ENCODE data around the gene THSD7B.
"Not testable (repeated sequence)": the region's sequence is repeated elsewhere in the genome, so short reads cannot be mapped to it uniquely, and the experiment has no call there.

The THSD7B gene

GRCh38 chr2:137638932-137639331 is 873.6 kb downstream of the THSD7B start:
- no peak for DNase-seq

GRCh38 chr2:137644731-137645130 is 879.4 kb downstream of the THSD7B start:
- no peak for DNase-seq

- DNase-seq, result no peak
Observed at GRCh38 chr2:137654046-137654445, 888.7 kb downstream of the THSD7B start.

GRCh38 chr2:137655814-137656213 is 890.5 kb downstream of the THSD7B start:
- no peak for DNase-seq

GRCh38 chr2:137658433-137658832 is 893.1 kb downstream of the THSD7B start:
- DNase-seq, result no peak

- DNase-seq, result no peak
Observed at GRCh38 chr2:137659616-137660015, 894.3 kb downstream of the THSD7B start.

- DNase-seq, result no peak
Observed at GRCh38 chr2:137670111-137670510, 904.8 kb downstream of the THSD7B start.

GRCh38 chr2:137672989-137673552 is 907.7 kb downstream of the THSD7B start:
- no peak for DNase-seq

- no peak for DNase-seq
Observed at GRCh38 chr2:137674991-137675390, 909.6 kb downstream of the THSD7B start.

- no peak for DNase-seq
Observed at GRCh38 chr2:137675584-137676327, 910.4 kb downstream of the THSD7B start.

GRCh38 chr2:137676346-137676745 is 911.0 kb downstream of the THSD7B start:
- no peak for DNase-seq

GRCh38 chr2:137677466-137677865 is 912.1 kb downstream of the THSD7B start:
- no peak for DNase-seq

- DNase-seq, result no peak
Observed at GRCh38 chr2:137689549-137689948, 924.2 kb downstream of the THSD7B start.

- no peak for DNase-seq
Observed at GRCh38 chr2:137693534-137693933, 928.2 kb downstream of the THSD7B start.

- DNase-seq, result no peak
Observed at GRCh38 chr2:137696916-137697315, 931.6 kb downstream of the THSD7B start.

- DNase-seq, result not testable (repeated sequence)
Observed at GRCh38 chr2:137700250-137700649, 934.9 kb downstream of the THSD7B start.

GRCh38 chr2:137700681-137701080 is 935.3 kb downstream of the THSD7B start:
- no peak for DNase-seq

- no peak for DNase-seq
Observed at GRCh38 chr2:137705296-137705695, 940.0 kb downstream of the THSD7B start.

GRCh38 chr2:137706786-137707613 is 941.7 kb downstream of the THSD7B start:
- no peak for DNase-seq

- no peak for DNase-seq
Observed at GRCh38 chr2:137708311-137708710, 943.0 kb downstream of the THSD7B start.

- no peak for DNase-seq
Observed at GRCh38 chr2:137715731-137716191, 950.4 kb downstream of the THSD7B start.

GRCh38 chr2:137718786-137719185 is 953.4 kb downstream of the THSD7B start:
- no peak for DNase-seq

- DNase-seq, result no peak
Observed at GRCh38 chr2:137721733-137722132, 956.4 kb downstream of the THSD7B start.

- DNase-seq, result no peak
Observed at GRCh38 chr2:137724912-137725311, 959.6 kb downstream of the THSD7B start.

Data from stimulated activated CD4-positive, alpha-beta T cell treated with anti-CD3 and anti-CD28 coated beads, Interleukin-2, amount 100 ng/mL, for 48 hours (primary cell).